Stimulated activated CD8-positive, alpha-beta memory T cell treated with anti-CD3 and anti-CD28 coated beads, Interleukin-2, amount 100 ng/mL, for 1 hour (primary cell): ENCODE measurements around the gene IL24.
"Not testable (repeated sequence)": the region's sequence is repeated elsewhere in the genome, so short reads cannot be mapped to it uniquely, and the experiment has no call there.

Experiments
- DNase-seq, 2 donors: peaks; one replicate each; pipeline ENCODE4 v3.0.0-alpha.2; 2020; ENCODE audit warnings: low read depth in 2 of 2

Gene IL24

DNA sequence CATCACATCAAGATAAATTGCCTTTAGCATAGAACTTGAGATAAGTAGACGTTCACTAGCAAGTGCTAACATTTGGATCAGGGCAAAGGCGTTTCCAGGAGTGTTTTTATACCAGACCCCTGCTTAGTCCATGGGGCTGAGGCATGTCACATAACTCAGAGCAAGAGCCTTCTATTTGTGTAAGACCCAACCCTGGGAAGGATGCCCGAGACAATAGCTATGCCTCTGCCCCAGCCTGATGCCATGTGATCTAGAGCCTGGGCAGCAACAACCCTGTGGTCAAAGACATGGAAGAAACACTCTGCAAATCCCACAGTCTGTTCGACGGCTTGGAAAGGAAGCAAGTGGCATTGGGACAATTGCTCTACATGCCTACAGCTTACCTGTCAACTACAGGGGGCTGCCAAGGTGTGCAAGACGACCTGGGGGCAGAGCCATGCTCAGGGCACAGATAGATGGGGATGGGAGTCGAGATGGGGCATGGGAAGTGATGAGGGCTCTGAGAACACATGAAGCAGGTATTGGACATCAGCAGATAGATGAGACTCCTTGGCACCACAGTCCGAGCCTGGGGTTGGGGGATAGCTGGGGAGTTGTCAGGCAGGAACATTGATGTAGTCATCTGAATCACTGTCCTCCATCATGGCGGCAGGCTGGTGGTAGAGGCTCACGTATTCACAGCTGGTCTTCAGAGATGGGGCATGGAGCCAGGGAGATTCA is 7.3 kb downstream of the IL24 start:
- no peak for DNase-seq

DNA sequence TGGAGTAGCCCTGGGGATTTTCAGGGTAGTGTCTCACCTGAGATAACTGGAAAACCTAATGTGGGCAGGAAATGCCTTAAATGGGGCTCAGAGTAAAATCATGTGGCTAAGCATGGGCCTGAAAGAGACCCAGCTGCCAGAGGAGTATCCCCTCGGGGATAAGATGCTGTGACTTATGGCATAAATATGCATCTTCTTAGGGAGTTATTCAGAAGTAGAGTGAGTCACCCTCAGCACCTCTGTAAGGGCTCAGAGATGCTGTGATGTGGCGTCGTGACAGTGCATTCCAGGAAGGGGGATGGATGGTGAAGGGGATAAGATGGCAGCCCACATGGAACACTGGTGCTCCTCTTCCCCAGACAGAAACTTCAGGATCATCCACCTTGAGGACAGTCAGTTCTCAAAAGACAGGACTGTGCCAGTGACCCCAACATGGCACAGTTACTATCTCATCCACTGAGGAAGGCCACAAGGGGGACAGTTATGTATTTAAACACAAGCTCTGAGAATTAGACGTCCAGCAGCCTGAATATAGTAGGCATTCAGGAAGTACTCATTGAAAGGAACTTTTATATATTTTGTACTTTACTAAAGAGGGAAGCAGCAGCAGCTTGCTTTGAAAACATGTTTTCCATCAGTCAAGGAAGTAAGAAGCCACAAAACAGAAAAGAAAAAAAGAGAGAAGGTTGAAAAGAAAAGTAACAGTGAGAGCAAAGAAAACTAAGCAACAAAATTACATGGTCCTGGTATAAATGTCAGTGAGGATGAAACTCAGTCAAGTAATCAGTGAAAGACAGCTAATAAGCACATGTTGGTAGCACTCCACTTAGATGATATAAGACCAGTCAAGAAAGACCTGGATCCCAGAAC is 8.3 kb downstream of the IL24 start:
- DNase-seq = no peak

DNA sequence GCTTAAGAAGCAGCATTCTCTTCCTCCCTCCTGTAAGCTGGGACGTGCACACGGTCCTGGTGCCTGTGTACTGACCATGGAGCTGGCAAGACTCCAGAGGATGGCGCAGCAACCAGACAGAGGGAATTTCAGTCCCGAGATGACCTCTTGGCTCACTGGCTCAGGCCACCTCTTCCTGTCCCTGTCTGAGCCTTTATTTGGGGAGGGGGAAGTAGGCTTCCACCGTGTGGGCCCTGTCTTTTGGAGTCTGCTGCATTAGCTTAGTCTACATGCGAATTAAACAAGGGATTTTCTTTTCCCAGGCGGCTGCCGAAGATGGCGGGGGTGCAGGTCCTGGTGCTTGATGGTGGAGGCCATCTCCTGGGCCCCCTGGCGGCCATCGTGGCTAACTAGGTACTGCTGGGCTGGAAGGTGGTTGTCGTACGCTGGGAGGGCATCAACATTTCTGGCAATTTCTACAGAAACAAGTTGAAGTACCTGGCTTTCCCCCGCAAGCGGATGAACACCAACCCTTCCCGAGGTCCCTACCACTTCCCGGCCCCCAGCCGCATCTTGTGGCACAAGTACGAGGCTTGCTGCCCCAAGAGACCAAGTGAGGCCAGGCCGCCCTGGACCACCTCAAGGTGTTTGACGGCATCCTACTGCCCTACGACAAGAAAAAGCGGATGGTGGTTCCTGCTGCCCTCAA is 10.2 kb downstream of the IL24 start:
- DNase-seq = no peak

DNA sequence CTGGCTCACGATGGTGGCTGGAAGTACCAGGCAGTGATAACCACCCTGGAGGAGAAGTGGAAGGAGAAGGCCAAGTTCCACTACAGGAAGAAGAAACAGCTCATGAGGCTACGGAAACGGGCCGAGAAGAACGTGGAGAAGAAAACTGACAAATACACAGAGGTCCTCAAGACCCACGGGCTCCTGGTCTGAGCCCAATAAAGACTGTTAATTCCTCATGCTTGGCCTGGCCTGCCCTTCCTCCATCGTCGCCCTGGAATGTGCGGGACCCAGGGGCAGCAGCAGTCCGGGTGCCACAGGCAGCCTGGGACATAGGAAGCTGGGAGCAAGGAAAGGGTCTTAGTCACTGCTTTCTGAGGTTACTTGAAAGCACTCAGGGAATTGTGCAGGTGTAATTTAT is 10.8 kb downstream of the IL24 start:
- no peak for DNase-seq

DNA sequence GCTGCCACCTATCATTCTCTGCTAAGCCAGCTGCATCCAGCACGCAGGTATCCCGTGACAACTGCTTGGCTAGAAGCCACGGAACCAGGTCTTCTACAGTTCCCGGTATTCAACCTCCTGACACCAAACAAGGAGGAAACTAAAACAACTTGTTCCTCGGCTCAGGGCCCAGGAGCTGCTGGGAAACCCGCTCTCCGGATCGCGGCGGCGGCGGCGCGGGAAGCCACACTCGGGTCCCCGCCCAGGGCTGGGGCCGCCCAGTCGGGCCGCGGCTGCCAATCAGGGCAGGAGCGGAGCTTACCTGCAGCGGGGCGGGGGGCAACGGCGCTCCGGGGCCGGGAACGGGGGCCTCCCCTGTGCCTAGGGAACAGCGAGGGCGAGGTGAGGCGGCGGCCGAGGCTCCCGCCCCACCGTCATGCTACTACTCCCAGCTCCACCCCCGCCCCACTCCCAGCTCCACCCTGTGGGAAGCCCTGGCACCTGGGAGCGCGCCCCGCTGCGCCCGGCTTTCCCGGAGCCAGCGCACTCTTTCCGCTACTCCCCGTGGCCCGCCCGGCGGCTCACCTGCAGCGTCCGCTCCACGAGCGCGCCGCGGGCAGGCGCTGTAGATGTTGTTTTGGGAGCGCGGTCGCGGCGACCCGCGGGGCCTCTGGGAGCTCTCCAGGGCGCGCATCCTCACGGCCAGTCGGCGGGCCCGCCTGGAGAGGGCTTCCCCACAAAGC is 12.1 kb downstream of the IL24 start:
- DNase-seq = no peak

DNA sequence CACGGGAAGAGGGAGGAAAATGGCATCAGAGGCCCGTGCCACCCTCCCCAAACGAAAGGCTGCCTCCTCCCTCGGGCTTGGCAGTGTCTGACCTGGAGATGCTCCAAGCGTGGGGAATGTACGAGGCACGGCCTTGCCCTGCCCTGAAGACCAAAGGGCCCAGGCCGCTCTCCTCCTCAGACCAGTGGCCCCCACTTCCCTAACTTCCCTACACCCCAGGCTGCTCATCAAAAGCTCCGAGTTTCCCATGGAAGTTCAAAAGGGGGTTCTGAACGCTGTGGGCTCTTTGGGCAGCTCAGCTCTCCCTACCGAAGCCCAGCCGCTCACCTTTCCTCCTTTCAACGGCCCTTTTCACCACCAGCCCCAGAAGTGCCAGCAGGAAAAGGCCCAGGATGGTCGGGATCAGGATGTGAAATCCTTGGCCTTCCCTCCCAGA is 12.7 kb downstream of the IL24 start:
- no peak for DNase-seq

DNA sequence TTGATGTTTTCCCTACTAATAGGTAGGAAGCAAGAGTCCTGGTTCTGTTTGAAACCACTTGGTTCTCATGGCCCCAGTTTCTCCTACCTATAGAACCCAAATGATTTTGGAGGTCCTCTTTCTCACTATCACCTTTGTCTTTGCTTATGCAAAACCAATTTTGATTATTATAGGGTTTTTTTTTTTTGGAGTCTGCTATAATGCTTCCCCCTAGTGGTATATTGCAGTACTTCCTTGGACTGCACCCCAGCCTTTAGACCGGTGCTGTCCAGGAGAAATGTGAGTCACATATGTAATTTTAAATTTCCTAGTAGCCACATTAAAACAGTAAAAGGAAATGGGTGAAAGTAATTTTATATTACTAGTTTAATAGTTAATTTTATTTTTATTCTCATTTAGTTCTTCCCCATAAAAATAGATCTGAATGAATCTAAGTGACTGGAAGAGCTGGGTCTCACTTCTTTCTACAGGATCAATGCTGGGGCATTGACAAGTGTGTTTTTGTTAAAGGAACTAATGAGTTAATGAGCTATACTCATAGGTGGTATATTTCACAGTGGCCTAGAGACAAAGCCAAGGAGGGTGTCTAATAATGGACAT is 13.9 kb downstream of the IL24 start:
- DNase-seq = no peak

DNA sequence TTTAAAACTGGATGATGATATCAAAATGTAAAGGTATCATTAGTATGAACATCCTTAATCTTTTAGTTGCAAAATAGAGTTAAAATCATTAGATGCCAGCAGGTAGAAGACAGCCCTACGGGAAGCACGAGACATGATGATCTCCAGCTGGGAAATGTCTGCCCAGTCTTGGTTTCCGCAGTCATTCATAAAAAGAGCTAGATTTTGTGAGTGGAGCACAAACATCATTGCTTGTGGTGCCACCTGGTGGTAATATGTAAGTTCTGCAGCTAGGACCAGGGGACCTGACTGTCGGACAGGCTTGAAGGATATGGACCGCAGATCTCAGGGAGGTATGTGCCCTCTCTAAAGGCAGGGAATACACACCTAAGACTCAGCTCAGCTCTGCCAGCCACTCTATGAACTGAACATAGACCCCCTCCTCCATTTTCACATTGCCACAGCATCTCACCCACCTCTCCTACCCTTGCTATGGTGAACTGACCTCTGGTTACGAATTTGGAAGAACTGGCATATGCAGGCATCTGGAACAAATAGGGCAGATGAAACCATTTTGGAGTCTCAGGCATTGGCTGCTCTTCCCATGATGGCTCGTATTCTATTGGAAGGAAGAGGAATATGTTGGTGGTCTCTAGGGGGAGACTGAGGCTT is 15.3 kb downstream of the IL24 start:
- DNase-seq = no peak

DNA sequence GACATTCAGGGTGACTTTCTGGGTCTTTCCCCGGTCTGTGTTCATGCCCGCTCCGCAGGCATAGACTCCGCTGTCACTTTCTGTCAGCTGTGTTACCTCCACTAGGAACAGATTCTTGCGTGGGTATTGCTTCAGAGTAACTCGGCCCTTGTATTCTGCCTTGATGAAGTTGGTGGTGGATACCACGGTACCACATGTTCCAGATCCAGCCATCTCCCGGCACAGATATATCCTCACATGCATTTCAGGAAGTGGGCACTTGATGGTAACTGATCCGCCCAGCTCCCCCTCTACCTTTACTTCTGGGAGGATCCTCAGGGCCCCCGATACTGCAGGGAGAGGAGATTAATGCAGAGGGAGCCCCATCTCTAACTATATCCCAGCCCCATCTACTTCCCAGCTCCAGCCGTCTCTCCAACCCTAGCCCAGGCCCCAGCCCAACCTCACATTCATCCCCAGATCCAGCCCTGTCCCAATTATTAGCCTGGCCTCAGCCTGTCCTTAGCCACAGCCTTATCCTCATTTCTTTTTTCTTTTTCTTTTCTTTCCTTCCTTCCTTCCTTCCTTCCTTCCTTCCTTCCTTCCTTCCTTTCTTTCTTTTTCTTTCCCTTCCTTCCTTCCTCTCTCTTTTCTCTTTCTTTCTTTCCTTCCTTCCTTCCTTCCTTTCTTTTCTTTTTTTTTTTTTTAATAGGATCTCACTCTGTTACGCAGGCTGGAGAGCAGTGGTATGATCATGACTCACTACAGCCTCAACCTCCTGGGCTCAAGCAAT is 16.7 kb downstream of the IL24 start:
- DNase-seq = no peak

DNA sequence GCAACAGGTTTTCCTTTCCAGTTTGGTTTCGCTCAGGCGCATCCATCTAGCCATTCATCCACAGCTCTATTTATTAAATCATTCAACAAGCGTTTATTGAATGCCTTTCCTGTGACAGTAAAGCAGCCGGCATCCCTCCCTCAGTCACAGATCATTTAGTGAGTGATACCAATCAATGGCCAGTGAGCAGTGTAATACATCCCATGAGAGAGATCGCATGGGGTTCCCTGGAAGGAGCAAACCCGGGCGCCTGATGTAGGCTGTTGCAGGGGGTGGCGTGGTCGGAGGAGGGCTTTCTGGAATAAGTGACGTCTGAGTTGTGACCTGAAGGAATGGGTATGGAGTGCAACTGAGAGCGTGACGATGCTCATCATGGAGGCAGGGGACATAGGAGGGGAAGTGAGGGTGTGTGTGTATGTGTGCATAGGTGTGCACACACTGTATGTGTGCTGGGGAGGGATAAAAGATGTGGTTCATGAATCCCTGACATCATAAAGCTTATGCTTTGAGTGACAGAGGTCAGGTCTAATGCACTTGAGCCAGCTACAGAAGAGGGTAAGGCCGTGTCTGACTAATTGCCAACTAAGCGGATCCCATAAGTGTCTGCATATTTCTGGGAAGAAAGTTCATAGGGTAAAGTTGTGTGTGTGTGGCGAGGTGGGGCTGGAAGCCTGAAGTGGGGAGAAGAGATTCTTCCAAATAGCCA is 17.9 kb downstream of the IL24 start:
- no peak for DNase-seq

DNA sequence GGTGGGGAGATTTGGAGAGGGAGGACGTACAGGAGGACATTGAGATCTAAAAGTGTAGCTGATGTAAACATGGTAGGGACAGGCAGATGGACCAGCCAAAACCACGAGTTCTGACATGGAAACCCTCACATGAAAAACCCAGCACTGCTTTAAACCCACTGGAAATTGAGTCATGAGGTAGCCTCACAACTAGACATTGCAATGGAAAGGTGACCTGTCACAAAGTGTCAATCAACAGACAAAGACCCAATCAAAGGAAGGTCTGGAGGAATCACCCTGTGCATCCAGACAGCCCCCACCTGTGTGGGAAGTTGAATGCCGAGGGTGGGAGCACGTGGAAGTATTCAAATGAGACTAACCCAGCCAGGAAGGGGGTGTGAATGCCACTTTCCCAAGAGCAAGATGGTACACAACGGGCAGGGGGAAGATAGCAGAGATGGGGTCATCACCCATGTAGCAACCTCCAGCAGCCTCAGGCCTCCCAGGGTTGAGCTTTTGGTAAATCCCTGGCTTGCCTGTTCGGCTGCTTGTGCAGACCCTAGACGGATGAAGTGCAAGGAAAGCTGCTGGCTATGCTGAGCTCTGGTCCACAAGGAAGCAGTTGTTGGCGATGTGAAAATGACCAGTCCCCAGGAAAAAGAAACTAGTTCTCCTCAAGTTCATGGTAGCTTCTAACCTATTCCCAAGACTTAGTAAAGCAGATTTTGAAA is 18.9 kb downstream of the IL24 start:
- DNase-seq = no peak

DNA sequence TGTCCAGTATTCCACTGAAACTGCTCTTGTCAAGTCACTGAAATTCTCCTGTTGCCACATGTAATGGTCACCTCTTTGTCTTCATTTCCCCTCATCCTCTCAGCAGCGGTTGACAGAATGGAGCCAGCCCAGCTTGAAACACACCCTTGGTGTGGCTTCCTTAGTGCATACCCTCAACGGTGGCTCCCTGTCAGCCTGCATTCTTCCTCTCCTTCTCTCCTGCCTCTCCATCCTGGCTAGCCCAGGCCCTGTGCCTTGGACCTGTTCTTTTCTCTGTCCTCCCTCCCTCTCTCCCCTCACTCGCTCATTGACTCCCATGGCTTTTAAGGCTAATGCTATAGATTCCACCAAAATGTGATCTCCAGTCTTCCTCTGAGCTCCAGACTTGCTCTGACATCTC is 20.8 kb downstream of the IL24 start:
- DNase-seq = no peak

DNA sequence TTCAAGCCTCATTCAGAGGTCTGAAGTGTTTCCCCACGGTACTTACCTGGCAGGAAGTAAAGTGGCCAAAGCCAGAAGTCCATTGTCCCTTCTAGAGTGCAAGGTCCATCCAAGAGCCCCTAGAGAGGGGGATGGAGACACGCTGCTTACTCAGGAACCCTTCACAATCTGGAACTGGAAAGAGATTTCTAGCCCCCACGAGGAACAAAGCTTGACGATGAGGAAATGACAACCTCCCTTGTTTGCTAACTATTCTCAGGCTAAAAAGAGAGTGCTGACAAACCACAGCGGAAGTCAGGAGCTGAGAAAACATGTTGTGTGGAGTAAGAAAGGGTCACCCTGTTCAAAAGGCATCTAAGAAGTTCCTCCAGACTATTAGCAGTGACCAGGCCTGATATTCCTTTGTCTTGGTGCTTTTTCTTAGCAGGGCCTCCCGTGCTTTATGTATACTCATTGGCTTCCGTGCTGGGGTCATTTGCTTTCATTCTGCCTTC is 24.6 kb downstream of the IL24 start, which contains the start of gene FCMR:
Gene FCMR (minus strand): TSS at position 170 of the 494 bp plus-strand sequence. CDS start 87 bp downstream, at position 83.
- no peak for DNase-seq

DNA sequence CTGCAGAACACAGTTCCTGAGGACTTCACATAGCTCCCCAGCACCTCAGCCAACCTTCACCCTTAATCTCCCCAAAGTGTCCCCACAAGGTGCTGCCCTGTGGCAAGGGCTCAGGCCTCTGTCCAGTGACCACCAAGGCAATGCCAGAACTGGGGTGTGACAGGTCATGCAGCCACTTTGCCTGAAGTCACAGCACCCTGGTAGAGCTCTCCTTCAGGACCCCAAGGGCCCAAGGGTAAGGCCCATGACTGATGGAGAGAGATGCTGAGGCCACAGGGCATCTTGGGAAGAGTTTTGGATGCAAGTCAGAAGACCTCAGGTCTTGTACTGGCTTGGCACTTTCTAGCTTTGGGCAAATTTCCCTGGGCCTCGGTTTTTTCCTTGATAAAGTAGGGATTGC is 25.3 kb downstream of the IL24 start:
- DNase-seq = no peak

DNA sequence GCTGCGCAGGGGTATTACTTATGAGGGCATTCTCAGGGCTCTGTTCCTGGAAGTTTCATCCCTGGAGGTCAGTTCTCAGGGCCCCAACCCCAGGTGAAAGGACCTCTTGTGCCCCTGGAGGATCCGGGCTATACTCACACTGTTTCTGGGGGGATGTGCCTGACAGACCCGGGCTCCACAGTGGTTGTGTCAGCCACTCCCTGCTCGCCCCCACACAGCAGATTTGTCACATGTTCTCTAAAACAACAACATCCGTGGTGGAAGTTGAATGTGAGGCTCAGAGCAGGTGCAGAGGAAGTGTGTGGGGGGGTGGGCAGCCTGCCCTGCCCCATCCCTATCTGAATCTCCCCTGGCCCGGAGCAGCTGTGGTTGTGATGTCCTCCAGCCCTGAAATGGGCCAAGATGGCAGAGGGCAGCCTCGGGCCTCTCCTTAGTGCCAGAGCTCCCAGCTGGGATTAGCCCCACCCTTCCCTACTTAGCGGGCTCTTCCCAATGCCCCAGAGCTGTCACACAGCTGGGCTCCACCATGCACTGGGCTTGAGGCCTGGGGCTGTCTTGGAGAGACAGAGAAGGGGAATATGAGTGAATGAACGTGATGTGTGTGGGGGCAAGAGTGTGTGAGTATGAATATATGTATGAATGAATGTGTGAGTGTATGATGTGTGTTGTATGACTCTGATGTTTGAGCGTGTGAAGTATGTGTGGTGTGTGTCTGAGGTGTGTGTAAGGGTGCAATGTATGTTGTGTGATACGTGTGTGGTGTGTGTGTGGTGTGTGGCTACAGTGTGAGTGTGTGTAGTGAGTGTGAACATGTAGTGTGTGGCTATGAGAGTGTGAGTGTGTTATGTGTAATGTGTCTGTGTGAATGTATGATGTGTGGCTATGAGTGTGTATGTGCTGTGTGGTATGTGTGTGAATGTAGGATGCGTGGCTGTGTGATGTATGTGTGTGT is 26.0 kb downstream of the IL24 start:
- DNase-seq = peak; percentile 43 to 48

DNA sequence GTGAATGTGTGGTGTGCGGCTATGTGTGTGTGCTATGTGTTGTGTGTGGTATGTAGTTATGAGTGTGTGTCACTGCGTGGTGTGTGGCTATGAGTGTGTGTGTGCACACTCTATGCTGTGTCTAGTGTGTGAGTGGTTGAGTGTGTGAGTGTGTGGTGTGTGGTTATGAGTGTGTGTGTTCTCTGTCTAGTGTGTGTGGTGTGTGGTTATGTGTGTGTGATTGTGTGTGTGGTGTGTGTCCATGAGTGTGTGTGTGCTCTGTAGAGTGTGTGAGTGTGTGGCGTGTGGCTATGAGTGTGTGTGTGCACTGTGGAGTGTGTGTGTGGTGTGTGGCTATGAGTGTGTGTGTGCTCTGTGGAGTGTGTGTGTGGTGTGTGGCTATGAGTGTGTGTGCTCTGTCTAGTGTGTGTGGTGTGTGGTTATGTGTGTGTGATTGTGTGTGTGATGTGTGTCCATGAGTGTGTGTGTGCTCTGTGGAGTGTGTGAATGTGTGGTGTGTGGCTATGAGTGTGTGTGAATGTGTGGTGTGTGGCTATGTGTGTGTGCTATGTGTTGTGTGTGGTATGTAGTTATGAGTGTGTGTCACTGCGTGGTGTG is 26.8 kb downstream of the IL24 start:
- not testable (repeated sequence) for DNase-seq

DNA sequence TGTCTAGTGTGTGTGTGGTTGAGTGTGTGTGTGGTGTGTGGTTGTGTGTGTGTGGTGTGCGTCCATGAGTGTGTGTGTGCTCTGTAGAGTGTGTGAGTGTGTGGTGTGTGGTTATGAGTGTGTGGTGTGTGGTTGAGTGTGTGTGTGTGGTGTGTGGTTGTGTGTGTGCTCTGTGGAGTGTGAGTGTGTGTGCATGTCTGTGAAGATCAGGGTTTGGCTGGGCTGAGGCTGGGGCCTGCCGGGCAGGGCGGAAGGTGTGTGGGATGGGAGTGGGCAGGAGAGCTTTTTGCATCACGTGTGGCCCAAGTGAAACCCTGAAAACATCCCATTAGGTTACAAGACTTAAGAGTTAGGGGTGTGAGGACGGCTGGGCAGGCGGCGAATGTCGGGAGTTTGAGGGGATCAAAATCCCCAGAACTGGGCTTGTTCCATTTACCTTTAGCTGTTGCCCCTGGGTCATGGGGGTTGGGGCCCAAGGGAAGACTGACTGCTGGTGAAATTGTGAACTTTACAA is 27.4 kb downstream of the IL24 start:
- DNase-seq = no peak
